ENCODE results near the gene RIOK3.
"Not testable (repeated sequence)": the region's sequence is repeated elsewhere in the genome, so short reads cannot be mapped to it uniquely, and the experiment has no call there.

RIOK3 gene

DNA sequence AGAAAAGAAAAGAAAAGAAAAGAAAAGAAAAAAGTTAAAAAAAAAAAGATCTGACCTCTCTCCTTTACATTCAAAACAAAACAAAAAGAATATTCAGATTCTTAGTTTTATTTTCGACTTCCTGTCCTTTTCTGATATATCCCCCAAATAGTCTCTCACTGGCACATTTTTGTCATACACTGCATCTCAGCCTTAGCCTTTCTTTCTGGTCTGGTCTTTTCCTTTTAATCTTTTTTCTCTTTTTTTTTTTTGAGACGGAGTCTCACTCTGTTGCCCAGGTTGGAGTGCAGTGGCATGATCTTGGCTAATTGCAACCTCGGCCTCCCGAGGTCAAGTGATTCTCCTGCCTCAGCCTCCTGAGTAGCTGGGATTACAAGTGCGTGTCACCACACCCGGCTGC, 1.6 kb upstream of the RIOK3 start:
- no peak for DNase-seq (ENCODE audit: low read depth in 2 of 2)

GRCh38 chr18:23452347-23452727, 750 bp upstream of the RIOK3 start:
- no peak for DNase-seq (ENCODE audit: low read depth in 2 of 2)

GRCh38 chr18:23453680-23454058, 582 bp downstream of the RIOK3 start:
- DNase-seq (ENCODE audit: low read depth in 2 of 2): no peak

GRCh38 chr18:23456835-23457234, 3.7 kb downstream of the RIOK3 start:
- DNase-seq (ENCODE audit: low read depth in 2 of 2): no peak

- DNase-seq (ENCODE audit: low read depth in 2 of 2): no peak
These were observed 5.9 kb downstream of the RIOK3 start for GRCh38 chr18:23458830-23459529.

GRCh38 chr18:23459530-23459921, 6.4 kb downstream of the RIOK3 start:
- DNase-seq (ENCODE audit: low read depth in 2 of 2): no peak

DNA sequence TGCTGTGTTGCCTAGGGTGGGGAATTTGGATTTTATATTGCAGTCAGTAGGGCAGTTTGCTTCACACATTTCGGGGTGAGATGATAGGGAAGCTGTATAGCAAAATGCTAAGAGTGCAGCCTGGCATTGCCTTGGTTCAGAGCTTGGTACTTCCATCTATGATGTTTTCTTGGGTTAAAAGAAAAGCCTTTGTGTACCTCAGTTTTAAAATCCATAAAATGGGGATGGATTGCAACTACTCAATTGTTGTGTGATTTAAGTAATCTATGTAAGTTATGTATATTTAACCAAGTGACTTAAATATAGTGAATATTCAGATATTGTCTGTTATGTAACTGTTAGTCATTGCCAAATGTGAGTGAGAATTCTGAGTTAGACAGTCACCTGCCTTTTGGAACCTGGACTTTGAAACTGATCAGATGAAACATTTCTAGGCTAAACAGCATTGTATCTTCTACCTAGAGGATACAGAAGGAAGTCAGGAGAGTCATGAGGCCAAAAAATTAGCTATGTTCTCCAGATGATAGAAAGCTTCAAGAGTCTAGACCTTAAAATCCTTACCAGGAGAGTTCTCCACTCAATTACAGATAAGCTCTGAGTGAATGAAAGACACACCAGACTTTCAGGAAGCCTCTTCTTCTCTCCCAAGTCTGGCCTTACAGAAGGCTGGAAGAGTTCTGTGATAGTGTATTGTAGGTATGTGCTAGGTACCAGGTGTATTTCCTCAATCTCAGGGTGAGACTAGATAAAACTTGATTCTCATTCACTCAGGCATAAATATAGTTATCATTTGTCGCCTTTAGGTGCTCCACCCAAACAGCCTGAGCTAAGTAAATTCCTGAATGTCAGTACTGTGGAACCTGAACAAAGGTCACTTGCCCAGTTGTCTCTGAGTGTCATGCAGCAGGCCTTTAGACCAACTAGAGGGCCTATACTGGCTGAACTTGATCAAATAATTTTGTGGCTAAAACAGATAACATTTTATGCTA, 7.5 kb downstream of the RIOK3 start:
- DNase-seq (ENCODE audit: low read depth in 2 of 2): no peak

DNA sequence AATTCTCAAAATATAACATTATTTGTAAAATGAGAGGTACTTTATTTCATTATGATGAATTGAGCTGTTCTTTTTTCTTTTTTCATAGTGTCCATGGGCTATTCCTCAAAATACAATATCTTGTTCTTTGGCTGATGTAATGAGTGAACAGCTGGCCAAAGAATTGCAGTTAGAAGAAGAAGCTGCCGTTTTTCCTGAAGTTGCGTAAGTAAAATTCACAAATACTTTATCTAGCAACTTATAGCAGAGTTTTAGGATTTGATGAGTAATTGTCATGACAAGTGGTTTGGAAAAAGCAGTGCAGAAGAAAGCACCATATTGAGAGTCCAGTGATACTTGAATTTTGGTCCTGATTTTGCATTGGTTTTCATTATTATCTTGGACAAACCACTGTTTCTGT, 9.8 kb downstream of the RIOK3 start:
- no peak for DNase-seq (ENCODE audit: low read depth in 2 of 2)

GRCh38 chr18:23468753-23469459, 15.8 kb downstream of the RIOK3 start:
- no peak for DNase-seq (ENCODE audit: low read depth in 2 of 2)

DNA sequence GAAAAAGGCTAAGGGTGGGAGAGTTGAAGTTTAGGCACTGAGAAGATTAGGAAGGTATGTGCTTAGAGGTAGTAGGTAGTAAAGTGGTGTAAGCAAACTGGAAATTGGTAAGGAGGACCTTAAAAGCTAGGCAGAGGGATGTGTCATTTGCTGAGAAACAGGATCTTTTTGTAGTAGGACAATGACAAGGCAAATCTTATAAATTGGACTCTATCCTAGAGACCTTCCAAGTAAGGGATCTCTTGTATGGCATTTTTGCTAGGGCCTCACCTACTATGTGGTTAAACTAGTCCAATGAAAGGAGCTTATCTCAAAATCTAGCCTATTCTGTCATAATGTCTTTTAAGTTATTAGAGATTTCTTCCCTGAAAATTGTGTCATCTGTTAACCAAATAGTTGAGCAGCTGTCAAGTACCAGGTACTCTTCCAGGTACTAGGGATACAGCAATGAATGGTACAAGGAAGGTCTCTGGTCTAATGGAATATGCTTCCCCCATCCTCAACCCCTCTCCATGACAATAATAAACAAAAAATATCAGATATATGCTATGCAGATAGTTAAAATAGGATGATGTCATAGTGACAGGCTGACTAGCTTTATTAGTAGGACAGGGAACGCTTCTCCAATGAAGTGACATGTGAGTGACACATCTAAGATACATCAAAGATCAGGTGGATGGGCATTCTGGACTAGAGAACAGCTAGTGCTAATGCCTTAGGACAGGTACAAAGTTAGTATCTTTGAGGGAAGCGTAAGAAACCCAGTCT, 17.7 kb downstream of the RIOK3 start:
- DNase-seq (ENCODE audit: low read depth in 2 of 2): no peak

GRCh38 chr18:23471486-23471885, 18.4 kb downstream of the RIOK3 start:
- no peak for DNase-seq (ENCODE audit: low read depth in 2 of 2)

DNA sequence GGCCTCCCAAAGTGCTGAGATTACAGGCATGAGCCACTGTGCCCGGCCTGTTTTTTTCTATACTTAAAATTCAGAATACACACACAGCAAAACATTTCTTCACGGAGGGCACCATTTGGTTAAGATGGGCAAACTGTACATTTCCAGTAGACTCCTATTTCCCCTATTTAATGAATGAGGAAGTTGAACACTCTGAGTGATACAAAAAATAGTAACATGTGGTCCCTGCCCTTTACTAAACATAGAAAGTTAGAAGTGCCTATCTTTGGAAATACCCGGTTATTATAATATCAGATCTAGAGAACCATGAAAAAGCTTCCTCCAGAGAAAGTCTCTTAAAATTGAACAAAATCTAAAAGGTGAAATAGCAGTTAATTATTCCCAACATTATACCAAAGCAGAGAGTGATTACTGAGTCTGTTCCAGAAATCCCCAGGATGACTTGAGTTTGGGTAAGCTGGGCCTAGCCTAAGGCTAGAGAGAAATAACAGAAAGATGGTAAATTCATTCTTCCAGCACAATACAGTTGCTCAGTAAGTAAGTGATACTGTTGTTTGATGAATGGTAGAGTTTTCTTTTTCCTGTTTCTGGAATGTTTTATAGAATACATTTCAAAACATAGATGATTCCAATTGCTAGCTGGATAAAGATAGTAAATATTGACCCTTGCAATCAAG, 26.9 kb downstream of the RIOK3 start:
- DNase-seq (ENCODE audit: low read depth in 2 of 2): no peak

DNA sequence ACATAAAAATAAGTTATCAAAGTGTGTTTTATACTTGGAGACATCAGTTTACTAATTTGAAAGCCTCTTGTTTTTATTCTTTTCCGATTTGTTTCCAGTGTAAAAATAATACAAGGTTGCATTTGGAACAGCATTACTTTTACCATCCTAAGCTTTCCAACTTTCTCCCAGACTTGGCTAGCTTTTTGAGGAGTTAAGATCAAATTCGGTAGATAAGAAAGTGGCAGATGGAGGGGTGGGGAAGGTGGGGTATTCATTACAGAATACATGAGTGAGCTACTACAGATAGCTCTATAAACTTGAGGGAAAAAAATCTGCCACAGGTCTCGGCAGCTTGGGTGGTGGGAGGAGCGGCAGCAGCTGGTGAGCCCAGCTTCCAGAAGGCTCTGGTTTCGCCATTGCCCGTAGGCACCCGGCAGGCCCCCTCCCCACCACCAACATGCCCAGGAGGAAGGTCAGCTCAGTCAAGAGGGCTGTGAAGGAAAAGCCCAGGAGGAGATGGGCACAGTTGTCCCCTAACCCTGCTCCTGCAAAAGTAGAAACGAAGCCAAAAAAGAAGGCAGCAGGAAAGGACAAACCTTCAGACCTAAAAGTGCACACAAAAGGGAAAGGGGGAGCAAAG, 31.6 kb downstream of the RIOK3 start:
- DNase-seq (ENCODE audit: low read depth in 2 of 2): no peak

GRCh38 chr18:23485386-23485785, 32.3 kb downstream of the RIOK3 start:
- DNase-seq (ENCODE audit: low read depth in 2 of 2): no peak

DNA sequence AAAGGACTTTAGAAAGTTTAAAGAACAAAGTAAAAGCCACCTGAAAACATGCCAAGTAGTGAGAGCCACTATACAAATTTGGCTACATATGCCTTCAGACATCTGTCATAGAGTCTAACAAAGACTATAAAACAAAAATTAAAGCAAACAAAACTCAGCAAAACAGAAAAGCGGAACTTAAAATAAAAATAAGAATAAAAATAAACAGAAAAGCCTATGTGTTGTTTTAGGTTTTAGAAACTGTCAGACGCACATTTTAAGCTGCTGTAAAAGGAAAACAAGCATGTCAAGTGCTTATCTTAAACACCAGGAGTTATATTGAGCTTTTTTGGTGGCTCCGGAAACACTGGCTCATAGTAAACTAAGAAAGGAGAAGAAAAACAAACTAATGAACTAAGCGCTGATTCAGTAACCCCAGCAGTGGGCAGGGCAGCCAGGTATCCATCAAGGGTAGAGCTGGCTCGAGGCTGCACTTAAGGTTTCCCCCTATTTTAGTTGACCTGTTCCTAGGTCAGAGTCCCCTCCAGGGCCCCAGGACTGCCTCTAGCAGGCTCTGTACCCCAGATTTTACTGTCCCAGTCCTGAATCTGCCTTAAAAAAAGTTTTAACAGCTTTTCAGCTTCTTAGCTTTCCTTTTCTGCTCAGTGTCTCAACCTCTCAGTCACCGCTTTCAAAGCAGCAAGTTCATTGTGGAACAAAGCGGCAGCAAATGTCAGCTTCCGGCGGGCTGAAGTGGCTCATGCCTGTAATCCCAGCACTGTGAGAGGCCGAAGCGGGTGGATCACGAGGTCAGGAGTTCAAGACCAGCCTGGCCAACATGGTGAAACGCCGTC, 34.9 kb downstream of the RIOK3 start:
- peak; percentile 11 to 24 for DNase-seq (ENCODE audit: low read depth in 2 of 2)

GRCh38 chr18:23489586-23489985, 36.5 kb downstream of the RIOK3 start:
- not testable (repeated sequence) for DNase-seq (ENCODE audit: low read depth in 2 of 2)

DNA sequence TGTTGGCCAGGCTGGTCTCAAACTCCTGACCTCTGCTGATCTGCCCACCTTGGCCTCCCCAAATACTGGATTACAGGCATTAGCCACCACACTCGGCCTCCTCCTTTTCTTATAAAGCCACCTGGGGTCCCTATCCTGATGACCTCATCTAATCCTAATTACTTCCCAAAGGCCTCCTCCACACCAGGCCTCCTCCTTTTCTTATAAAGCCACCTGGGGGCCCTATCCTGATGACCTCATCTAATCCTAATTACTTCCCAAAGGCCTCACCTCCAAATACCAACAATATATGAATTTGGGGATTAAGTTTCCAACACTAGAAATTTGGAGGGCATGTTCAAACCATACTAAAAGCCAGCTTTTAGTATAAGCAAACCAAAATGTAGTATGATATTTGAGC, 40.6 kb downstream of the RIOK3 start:
- no peak for DNase-seq (ENCODE audit: low read depth in 2 of 2)

DNA sequence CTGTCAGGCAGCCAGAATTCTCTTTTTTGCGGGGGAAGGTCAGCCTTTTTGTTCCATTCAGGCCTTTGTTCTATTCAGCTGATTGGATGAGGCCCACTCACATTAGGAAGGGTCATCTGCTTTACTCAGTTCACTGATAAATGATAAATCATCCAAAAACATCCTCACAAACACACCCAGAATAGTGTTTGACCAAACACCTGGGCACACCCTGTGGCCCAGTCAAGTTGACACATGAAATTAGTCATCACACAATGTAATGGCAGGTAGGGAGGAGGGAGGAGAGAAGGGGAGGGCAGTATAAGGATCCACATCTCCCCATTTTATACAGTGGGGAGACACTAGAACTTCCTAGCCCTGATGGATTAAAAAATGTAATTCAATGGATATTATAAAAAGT, 41.9 kb downstream of the RIOK3 start:
- no peak for DNase-seq (ENCODE audit: low read depth in 2 of 2)

DNA sequence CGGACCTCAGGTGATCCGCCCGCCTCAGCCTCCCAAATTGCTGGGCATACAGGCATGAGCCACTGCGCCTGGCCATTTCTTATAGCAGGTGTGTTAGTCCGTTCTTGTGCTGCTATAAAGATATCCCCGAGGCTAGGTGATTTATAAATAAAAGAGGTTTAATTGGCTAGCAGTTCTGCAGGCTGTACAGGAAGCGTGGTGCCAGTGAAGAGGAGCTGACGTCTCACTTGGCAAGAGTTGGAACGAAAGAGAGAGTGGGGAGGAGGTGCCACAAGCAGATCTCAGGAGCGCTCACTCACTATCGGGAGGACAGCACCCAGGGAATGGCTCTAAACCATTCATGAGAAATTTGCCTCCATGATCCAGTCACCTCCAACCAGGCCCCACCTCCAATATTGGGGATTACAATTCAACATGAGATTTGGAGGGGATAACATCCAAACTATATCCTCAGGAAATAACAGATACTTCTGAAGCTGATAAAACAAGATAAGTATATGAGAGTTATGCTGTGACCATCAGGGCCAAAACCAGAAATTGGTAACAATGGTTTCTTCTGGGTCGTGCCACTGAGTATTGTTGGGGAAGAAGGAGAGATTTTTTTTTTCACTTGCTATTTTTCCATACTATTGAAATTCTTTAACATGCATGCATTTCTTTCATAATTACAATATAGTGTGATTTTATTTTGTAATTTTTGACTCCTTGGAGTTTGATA, 42.8 kb downstream of the RIOK3 start:
- no peak for DNase-seq (ENCODE audit: low read depth in 2 of 2)

All from activated CD4-positive, alpha-beta T cell treated with anti-CD3 and anti-CD28 coated beads for 24 hours (primary cell).